Head of caudate nucleus (tissue), 42 donors: ENCODE data around the gene ZFP36L1.

Source experiments
- DNase-seq, 42 donors: peaks; one replicate each; pipeline versions ENCODE4 v3.0.0 to v3.0.0-alpha.2; 2020 to 2021; ENCODE audit warnings: mixed read lengths in 7 of 42
- intact Hi-C: fragments of 100-400 bp; cut with DNase I; formaldehyde crosslinking; loops from one replicate; pipeline ENCODE4 v1.15.0; 2022

ZFP36L1 gene

GRCh38 chr14:68792979-68793733, at the start of gene ZFP36L1:
TSS of gene ZFP36L1 (minus strand) at chr14:68793067. CDS start at chr14:68792938, 129 bp downstream.
- DNase-seq, result peak; percentile 48 to 88 (median 75)
- intact Hi-C loops, result loop anchor here (10.0 kb wide), 1 partner anchor 168 kb away; no protein-coding TSS in a partner anchor

- intact Hi-C loops, result no loop called here
- DNase-seq, result peak in 2 of 42 donors; percentile 9 to 38
These were observed 49.4 kb upstream of the ZFP36L1 start for GRCh38 chr14:68842298-68842697.

DNA sequence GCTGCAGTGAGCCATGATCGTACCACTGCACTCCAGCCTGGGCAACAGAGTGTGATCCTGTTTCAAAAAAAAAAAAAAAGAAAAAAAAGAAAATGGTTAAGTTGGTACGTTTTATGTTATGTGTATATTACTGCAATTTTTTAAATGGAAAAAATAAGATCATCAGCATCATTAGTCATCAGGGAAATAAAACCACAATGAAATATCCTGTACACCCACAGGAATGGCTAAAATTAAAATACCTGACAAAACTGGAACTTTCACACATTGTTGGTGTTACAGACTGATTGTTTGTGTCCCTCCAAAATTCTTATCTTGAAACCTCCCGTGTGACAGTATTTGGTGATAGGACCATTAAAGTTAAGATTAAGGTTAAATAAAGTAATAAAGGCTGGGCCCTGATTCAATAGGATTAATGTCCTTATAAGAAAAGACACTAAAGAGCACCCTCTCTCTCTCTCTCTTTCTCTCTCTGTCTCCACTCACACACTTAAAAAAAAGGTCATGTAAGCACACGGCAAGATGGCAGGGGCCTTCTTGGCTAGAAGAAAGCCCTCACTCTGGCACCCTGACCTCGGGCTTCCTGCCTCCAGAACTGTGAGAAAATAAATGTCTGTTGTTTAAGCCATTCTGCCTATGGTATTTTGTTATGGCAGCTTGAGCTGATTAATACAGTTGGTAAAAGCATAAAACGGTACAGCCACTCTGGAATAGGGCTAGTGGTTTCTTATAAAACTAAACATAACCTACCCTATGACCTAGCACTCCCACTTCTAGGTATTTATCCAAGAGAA, 48.3 kb upstream of the ZFP36L1 start:
- DNase-seq, result peak in 1 of 42 donors; percentile 9
- intact Hi-C loops, result no loop called here

GRCh38 chr14:68840454-68840853, 47.6 kb upstream of the ZFP36L1 start:
- intact Hi-C loops, result no loop called here
- no peak for DNase-seq

DNA sequence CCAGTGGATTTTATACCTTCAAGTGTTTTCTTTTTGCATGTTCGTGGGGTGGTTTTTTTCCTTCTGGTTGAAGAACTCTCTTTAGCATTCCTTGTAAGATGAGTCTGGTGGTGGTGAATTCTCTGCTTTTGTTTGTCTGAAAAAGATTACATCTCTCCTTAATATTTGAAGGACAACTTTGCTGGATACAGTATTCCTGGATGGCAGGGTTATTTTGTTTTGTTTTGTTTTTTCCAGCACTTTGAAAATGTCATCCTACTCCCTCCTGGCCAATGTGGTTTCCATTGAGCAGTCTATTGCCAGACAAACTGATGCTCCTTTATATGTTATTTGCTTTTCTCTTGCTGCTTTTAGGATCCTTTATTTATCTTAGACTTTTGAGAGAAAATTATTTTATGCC, 43.2 kb upstream of the ZFP36L1 start:
- DNase-seq, result no peak
- intact Hi-C loops, result no loop called here

DNA sequence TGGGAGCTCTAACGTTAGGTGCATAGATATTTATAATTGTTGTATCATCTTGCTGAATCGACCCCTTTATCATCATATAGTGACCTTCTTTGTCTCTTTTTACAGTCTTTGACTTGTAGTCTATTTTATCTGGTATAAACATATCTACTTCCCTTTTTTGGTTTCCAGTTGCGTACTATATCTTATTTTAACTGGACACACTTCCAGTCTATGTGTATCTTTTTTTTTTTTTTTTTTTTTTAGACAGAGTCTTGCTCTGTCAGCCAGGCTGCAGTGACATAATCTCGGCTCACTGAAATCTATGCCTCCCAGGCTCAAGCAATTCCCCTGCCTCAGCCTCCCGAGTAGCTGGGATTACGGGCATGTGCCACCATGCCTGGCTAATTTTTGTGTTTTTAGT, 41.9 kb upstream of the ZFP36L1 start:
- peak in 1 of 42 donors; percentile 10 for DNase-seq
- intact Hi-C loops, result no loop called here

- no peak for DNase-seq
- intact Hi-C loops, result loop anchor here (10.0 kb wide), 1 partner anchor 994 kb away; no protein-coding TSS in a partner anchor
These were observed 35.8 kb upstream of the ZFP36L1 start for GRCh38 chr14:68828698-68829097.

DNA sequence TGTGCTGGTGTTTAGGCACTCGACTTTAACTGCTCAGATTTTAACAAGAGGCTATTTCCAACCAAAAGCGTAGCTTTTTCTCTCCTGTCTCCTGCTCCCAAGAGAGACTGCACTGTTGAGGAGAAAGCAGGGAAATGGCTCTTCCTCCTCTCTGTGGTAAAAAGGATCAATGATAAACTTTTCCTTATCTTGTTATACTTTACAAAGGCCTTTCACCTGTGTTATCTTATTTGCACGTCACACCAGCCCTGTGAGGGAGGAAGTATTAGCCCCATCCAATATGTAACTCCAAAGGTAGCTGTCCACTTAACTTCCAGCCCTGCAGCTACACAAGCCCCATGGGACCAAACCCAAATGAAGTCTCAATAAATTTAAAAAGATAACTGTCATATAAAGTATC, 32.9 kb upstream of the ZFP36L1 start:
- DNase-seq, result no peak
- intact Hi-C loops, result loop anchor here (10.0 kb wide), 1 partner anchor 991 kb away; no protein-coding TSS in a partner anchor

DNA sequence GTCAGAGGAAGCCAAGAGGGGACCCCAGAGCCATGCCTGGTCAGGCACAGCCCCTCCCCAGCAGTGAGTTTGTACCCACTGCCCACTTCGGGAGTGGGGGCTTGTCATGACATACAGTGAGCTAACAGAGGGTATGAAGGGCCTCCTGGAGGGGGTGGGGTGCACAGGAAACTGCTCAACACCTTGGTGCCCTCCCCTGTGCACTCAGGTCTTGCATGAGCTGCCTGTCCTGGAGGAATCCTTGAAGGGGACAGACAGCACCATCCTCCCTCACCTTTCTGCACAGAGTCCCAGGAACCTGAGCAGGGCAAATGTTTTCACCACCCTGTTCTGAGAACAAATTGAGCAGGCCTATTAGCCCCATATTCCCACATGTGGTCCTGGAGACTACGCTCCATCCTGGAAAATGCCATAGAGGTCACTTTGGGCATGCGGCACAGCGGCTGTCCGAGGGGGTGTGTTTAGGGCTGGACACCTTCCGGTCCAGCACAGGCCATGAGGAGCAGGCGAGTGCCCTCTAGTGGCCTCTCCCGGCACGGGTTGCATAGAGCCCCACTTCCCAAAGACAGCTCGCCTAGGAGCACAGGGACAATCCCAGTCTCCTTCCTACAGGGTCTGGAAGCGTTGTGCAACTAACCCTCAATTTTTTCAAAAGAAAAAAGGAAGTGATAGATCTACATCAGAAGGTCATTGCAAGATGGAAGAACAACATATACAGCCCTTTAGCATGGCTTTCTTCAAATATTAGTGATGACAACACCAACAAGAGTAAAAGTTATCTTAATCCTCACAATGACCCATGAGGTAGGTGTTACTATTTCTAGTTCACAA, 31.9 kb upstream of the ZFP36L1 start:
- intact Hi-C loops, result loop anchor here (5.0 to 10.0 kb wide), 2 partner anchors 577 to 990 kb away; no protein-coding TSS in a partner anchor
- DNase-seq, result peak; percentile 44 to 90 (median 75)

DNA sequence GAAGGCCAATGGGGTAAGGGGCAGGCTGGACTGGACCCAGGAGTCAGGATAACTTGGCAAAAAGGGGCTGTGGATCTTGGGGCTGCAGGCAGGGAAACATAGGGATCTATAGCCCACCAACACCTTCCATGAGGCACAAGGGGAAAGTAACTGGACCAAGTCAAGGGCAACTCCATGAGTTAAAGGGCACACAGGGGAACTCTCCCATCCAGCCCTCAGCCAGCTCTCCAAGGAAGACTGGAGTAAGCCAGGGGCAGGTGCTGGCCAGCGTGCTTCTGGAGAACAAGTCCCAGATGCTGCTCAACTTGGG, 31.3 kb upstream of the ZFP36L1 start:
- intact Hi-C loops, result loop anchor here (5.0 to 10.0 kb wide), 2 partner anchors 577 to 989 kb away; no protein-coding TSS in a partner anchor
- no peak for DNase-seq

GRCh38 chr14:68823434-68824206, 30.8 kb upstream of the ZFP36L1 start:
- DNase-seq, result no peak
- intact Hi-C loops, result loop anchor here (5.0 to 10.0 kb wide), 2 partner anchors 576 to 989 kb away; no protein-coding TSS in a partner anchor

DNA sequence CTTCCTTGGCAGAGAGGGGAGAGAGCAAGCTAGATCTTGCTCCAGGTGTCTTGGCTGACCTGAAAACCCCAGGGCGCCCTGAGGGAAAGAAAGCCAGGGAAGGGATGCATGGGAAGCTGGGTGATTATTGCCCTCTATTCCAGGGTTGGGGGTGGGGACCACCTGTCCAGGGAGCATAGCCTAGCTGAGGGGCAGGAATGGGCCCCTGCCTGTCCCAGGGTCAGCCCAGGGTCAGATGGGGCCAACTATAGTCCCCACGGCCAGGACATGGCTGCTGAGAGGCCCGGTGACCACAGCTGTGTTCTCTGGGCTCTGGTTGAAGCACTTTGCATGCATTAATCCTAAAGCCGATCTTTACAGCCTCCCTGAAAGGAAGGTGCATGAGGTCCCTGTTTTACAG, 30.1 kb upstream of the ZFP36L1 start:
- intact Hi-C loops, result loop anchor here (5.0 to 10.0 kb wide), 2 partner anchors 576 to 988 kb away; no protein-coding TSS in a partner anchor
- DNase-seq, result no peak

DNA sequence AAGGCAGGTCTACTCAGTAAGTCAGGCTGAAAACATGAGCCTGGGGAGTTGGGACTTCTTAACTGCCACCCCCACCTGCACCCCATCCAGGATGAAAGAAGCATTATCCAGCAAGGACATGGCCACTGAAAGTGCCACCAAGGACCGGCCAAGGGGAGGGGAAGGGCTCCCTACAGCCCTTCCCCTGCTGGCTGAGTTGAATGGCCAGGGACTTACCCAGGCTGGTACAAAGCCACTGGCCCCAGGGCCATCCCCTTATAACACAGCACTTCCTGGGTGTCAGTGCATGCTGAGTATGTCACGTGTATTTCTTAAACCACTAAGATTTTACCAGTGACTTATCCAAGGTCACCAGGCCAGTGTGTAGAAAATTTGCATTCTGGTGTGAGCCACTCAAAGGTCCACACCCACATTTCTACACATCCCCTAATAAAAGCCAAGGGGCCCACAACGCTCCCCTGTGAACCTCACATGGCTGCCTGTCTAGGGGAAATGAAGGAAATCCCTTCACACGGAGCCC, 29.3 kb upstream of the ZFP36L1 start:
- intact Hi-C loops, result loop anchor here (5.0 to 10.0 kb wide), 2 partner anchors 575 to 987 kb away; no protein-coding TSS in a partner anchor
- DNase-seq, result no peak

GRCh38 chr14:68820999-68821683, 28.3 kb upstream of the ZFP36L1 start:
- intact Hi-C loops, result loop anchor here (5.0 to 10.0 kb wide), 2 partner anchors 574 to 986 kb away; no protein-coding TSS in a partner anchor
- DNase-seq, result no peak

DNA sequence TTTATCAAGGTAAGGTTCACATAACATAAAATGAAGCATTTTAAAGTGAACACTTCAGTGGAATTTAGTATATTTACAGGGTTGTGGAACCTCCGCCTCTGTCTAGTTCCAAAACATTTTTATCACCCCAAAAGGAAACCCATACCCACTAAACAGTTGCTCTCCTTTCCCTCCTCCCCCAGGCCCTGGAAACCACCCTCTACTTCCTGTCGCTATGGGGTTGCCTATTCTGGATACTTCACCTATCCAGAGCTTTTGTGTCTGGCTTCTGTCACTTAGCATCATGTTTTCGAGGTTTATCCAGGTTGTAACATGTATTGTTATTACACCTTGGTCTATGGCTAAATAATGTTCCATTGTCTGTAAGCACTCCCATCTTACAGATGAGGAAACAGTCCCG, 27.7 kb upstream of the ZFP36L1 start:
- DNase-seq, result no peak
- intact Hi-C loops, result loop anchor here (5.0 to 10.0 kb wide), 2 partner anchors 573 to 986 kb away; no protein-coding TSS in a partner anchor

DNA sequence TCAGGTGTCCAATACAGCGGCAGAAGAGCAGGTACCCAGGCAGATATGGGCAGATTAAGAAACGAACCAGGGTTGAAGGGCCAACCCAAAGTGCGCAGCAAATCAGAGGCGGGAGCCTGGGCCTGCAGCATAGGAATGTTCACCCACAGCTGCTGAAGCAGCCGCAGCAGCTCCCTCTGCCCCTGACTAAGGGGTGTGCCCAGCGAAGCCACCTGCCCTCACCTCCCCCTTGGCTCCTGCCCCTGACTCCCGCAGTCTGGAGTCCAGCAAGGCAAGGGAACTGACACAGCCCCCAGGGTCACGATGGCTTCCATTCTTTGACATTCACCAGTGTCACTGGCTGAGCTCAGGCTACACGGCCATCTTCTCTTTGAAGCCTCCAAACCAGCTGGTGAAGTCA, 27.3 kb upstream of the ZFP36L1 start:
- intact Hi-C loops, result loop anchor here (5.0 to 10.0 kb wide), 2 partner anchors 573 to 985 kb away; no protein-coding TSS in a partner anchor
- DNase-seq, result peak in 1 of 42 donors; percentile 14

- DNase-seq, result peak in 1 of 42 donors; percentile 22
- intact Hi-C loops, result loop anchor here (5.0 kb wide), 1 partner anchor 877 kb away; no protein-coding TSS in a partner anchor
These were observed 26.4 kb upstream of the ZFP36L1 start for GRCh38 chr14:68819260-68819691.
